Kidney epithelial cell (primary cell): ENCODE measurements around the gene BMP8B. TPM values are rescaled to one million over a fixed set of nuclear protein-coding genes. Genes with fewer than 3 reads are reported as not detected.

Source experiments
- DNase-seq: peaks from one replicate; pipeline ENCODE4 v3.0.0-alpha.2; 2010; ENCODE audit warnings: low read depth
- H3K27me3 ChIP-seq: 2 replicates; pipeline ENCODE4 v1.6.0; 2011; ENCODE audit warnings: low read length; ENCODE audit not compliant: control insufficient read depth, insufficient read depth
- H3K36me3 ChIP-seq: 2 replicates; pipeline ENCODE4 v1.5.1; 2011; ENCODE audit warnings: low read length; ENCODE audit not compliant: control insufficient read depth, insufficient read depth
- H3K4me3 ChIP-seq: 2 replicates; pipeline ENCODE4 v1.5.1; 2011; ENCODE audit warnings: low read depth, mild to moderate bottlenecking, control low read depth, low read length
- total RNA-seq: library from RNA; depleted of rRNA; stranded (reverse); fragments of >200 nt; gene quantifications from 2 replicates; pipeline ENCODE4 v1.2.3, GENCODE V29; 2015
- TF ChIP-seq, protein P1 (sequence below): IDR thresholded peaks from 2 replicates; pipeline ENCODE4 v1.5.1; 2011; ENCODE audit warnings: mild to moderate bottlenecking, moderate library complexity, low read length, control low read depth, inconsistent platforms; ENCODE audit not compliant: insufficient read depth, poor library complexity, severe bottlenecking

The BMP8B gene
- total RNA-seq, 1 donor from 2014 or later = 4.3 TPM

DNA sequence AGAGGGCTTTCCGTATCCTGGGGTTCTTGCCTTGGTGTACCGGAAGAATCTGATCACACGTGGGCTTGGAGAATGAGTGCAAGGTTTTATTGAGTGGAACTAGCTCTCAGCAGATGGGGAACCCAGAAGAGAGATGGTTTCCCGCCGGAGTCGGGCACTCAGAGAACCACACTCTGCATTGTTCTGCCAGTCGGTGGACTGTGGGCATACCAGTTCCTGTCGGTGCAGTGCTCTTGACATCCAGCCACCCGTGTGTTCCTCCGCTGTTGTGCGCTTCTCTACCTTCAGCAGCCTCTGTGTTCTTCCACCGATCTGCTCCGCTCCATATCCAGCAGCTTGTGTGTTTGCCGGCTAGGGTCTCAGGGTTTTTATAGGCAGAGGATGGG is 60.7 kb downstream of the BMP8B start:
- Histone ChIP-seq H3K36me3 (no peaks in the 10 kb centered on the region), H3K27me3 (peaks cover 21% of the 10 kb centered on the region), H3K4me3 (no peak overlapping the region)
- no peak for DNase-seq
- TF ChIP-seq, protein P1, sequence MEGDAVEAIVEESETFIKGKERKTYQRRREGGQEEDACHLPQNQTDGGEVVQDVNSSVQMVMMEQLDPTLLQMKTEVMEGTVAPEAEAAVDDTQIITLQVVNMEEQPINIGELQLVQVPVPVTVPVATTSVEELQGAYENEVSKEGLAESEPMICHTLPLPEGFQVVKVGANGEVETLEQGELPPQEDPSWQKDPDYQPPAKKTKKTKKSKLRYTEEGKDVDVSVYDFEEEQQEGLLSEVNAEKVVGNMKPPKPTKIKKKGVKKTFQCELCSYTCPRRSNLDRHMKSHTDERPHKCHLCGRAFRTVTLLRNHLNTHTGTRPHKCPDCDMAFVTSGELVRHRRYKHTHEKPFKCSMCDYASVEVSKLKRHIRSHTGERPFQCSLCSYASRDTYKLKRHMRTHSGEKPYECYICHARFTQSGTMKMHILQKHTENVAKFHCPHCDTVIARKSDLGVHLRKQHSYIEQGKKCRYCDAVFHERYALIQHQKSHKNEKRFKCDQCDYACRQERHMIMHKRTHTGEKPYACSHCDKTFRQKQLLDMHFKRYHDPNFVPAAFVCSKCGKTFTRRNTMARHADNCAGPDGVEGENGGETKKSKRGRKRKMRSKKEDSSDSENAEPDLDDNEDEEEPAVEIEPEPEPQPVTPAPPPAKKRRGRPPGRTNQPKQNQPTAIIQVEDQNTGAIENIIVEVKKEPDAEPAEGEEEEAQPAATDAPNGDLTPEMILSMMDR = no peak

DNA sequence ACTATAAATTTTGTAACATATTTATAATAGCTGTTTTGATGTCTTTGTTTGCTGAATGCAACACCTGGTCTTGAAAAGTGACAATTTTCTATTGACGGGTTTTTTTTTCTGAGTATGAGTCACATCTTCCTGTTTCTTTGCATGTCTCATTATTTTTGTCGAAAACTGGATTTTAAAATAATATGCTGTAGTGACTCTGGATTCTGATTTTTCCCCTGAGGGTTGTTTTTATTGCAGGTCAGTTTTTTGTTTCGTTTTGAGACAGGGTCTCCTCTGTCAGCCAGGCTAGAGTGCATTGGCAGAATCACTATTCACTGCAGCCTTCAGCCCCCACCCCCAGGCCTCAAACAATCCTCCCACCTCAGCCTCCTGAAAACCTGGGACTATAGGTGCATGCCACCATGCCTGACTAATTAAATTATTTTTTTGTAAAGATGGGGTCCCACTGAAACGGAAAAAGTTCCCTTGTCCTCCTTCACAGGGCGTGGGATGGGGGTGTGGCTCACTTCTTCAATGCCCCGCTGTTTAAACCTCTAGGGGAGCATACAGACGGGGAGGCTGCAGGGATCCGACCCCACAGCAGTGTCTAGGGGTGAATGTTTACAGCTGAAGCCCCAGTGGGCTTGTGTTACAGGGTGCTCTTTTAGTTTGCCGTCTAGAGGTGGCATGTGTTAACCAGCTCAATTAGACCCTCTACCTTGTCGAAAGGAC is 61.3 kb downstream of the BMP8B start:
- TF ChIP-seq, protein P1 = no peak
- Histone ChIP-seq H3K4me3 (no peak overlapping the region), H3K36me3 (no peaks in the 10 kb centered on the region), H3K27me3 (peaks cover 21% of the 10 kb centered on the region)
- no peak for DNase-seq

GRCh38 chr1:39726600-39726999 is 62.1 kb downstream of the BMP8B start:
- no peak overlapping the region for H3K4me3 ChIP-seq
- DNase-seq = no peak
- TF ChIP-seq, protein P1 = no peak
- no peaks in the 10 kb centered on the region for H3K36me3 ChIP-seq
- peaks cover 21% of the 10 kb centered on the region for H3K27me3 ChIP-seq

GRCh38 chr1:39722495-39722894 is 66.2 kb downstream of the BMP8B start:
- no peak for DNase-seq
- Histone ChIP-seq H3K4me3 (no peak overlapping the region), H3K36me3 (no peaks in the 10 kb centered on the region), H3K27me3 (peaks cover 12% of the 10 kb centered on the region)
- TF ChIP-seq, protein P1 = no peak

- TF ChIP-seq, protein P1 = no peak
- H3K27me3 ChIP-seq = peaks cover 11% of the 10 kb centered on the region
Measured at GRCh38 chr1:39721664-39722063, 67.0 kb downstream of the BMP8B start.

More at GRCh38 chr1:39721664-39722063, 67.0 kb downstream of the BMP8B start:
- Histone ChIP-seq H3K4me3 (no peak overlapping the region), H3K36me3 (no peaks in the 10 kb centered on the region)
- no peak for DNase-seq
